HG03565 (cell line): ENCODE data around the gene CHMP4A.
"Not testable (repeated sequence)": the region's sequence is repeated elsewhere in the genome, so short reads cannot be mapped to it uniquely, and the experiment has no call there.

Source experiments
- ATAC-seq: cut with Tn5 transposase; IDR thresholded peaks from one replicate; pipeline ENCODE4 v1.9.1; 2021; ENCODE audit warnings: mild to moderate bottlenecking, moderate library complexity; ENCODE audit not compliant: unreplicated experiment

Gene CHMP4A

DNA sequence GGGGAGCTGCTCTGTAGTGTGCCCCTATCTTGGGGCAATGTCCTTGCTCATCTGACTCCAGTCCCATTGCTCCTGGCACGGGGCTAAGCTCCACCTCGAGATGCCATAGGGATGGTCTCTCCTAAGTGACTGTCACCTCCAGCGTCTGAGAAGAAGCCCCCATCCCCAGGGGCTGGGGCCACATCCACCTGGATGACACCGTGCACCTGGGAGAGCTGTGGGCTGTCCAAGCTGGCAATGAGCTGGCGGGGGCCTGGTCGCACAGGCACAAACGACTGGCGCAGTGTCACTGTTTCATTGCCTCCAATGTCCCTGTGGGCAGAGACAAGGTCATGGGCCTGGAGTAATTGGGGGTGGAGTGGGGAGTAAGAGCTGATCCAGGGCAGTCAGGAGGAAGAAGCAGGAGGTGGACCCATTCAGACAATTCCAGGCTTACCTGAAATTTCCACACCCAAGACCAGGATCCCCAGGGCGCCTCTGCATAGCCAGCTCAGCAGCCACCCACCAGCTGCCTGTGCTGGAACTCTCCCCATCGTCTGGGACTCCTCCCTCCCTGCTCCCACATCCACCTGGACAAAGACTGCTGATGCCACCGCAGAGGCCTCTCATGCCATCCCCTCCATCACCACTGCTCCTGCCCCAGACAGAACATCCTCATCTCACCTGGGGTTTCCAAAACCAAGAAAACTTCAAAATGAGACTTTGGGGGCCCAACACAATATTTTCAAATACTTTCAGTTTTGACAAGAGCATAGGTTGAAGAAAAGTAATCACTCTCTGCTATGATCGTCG lies 36.1 kb upstream of the CHMP4A start:
- no peak for ATAC-seq

GRCh38 chr14:24247422-24247821 lies 34.1 kb upstream of the CHMP4A start:
- no peak for ATAC-seq

GRCh38 chr14:24246765-24247212 lies 33.5 kb upstream of the CHMP4A start:
- ATAC-seq, result no peak

DNA sequence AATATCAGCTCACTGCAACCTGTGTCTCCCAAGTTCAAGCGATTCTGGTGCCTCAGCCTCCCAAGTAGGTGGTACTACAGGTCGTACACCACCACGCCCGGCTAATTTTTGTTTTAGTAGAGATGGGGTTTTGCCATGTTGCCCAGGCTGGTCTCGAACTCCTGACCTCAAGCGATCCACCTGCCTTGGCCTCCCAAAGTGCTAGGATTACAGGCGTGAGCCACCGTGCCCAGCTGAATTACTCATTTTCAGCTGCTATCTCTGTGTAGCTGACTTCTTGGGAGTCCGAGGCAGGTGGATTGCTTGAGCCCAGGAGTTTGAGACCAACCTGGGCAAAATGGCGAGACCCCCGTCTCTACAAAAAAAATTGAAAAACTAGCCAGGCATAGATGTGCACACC lies 32.1 kb upstream of the CHMP4A start:
- ATAC-seq, result not testable (repeated sequence)

DNA sequence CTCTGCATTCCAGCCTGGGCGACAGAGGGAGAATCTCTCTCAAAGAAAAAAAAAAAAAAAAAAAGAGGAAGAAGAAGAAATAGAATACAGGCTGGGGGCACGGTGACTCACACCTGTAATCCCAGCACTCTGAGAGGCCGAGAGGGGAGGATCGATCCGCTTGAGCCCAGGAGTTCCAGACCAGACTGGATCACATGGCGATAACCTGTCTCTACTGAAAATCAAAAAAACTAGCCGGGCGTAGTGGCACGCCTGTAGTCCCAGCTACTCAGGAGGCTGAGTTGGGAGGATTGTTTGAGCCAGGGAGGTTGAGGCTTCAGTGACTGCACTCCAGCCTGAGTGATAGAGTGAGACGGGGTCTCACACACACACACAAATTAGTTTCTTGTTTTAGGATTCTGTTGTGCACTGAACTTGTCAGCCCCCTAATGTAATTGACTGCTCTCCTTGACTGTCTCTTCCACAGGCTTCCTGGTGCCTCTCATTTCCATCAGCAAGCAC lies 30.1 kb upstream of the CHMP4A start:
- no peak for ATAC-seq

GRCh38 chr14:24241829-24242443 lies 28.6 kb upstream of the CHMP4A start:
- peak; percentile 64 for ATAC-seq

DNA sequence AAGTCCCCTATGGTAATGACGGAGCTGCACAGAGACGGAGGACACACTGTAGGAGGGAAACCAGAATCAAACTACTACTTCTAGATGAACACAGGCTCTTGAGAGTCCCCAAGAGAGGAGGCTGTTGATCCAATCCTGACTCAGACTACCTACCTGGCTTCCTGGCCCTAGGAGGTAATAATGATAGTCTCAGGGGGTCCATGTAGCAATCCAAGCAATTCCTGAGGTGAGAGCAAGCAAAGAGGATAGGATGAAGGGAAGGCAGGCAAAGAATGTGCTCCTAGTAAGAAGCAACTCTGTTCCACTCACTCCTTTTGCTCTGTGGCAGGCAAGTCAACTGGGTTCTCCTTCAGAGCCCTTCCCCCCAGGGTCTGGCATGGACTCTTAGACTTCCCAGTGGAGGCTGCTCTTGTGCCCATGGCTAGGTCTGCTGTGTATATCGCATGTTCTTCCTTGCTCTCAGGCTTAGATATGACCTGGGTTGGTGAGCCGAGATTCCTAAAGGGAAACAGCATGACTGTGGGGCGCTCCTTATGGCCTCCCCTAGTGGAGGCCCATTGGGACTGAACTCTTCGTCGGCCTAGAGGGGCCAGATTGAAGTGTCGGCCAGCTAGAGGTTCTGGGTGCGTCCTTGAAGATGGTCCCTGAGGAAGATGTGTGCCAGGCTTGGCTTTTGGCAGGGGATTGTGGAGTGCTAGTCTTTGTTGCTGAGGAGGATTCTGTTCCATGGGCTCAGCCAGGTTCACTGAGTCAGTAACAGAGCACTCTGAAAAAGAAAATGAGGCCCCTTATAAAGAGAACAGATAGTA lies 27.0 kb upstream of the CHMP4A start:
- ATAC-seq, result no peak

GRCh38 chr14:24238527-24239037 lies 25.3 kb upstream of the CHMP4A start:
- ATAC-seq, result no peak

DNA sequence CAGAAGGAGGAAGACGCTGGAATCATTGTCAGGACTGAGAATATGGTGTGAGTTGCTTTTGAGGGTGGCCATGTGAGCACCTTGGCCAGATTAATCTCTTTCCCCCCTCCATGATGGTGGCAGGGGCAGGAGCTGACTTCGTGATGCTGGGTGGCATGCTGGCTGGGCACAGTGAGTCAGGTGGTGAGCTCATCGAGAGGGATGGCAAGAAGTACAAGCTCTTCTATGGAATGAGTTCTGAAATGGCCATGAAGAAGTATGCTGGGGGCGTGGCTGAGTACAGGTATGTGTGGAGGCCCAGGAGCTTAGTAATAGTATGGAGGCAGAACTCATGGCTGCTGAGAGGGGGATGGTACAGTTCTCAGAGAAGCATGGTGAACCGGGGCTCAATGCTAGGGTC lies 24.8 kb upstream of the CHMP4A start:
- ATAC-seq, result no peak

DNA sequence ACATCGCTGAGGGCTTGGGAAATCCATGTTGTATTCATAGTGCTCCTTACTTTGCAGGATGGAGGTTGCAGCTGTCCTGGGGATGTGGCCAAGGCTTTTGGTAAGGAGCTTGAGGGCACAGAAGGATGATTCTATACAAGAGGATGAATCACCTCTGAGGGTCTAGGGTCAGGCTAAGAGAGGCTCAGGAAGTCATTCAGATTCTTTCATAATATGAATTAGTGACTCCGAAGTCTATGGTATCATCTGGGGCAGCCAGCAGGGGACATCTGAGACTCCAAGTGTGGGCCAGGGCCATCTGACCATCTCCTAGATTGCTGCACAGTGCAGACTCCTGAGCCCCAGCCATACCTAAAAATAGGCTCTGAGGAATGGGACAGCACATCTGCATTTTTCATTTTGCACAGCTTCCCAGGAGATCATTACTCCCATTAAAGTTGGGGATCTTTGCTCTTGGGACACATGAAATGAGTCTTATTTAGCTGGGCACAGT lies 24.2 kb upstream of the CHMP4A start:
- ATAC-seq, result no peak

DNA sequence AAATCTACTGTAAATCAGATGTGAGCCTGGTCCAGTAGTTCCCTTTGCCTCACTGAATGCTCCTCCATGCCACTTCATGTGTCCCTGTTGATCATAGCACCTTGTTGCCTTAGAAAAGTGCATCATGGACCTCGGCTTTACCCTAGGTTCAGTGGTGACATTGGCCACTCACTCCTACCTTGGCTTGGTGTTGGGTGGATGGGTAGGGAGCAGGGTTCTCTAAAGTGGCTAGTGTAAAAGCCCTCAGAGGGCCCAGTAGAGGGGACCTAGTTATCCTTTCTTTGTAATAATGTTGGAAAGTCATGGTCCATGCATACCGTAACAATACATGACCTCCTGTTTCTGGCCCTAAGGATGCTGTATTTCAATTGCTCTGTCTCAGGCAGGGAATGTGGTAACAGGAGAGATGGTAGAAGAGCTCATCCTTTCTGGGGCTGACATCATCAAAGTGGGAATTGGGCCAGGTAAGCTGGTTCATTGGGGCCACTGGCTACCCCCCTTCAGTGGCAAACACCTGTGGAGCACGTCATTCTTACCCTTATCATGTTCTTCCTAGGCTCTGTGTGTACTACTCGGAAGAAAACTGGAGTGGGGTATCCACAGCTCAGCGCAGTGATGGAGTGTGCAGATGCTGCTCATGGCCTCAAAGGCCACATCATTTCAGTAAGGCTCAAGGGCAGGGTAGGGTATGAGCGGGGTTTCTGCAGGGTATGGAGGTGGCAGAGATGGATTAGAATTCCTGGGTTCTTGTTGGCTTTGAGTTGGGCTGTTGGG lies 23.6 kb upstream of the CHMP4A start:
- no peak for ATAC-seq

- ATAC-seq, result no peak
These were observed 22.8 kb upstream of the CHMP4A start for GRCh38 chr14:24235804-24236688.

DNA sequence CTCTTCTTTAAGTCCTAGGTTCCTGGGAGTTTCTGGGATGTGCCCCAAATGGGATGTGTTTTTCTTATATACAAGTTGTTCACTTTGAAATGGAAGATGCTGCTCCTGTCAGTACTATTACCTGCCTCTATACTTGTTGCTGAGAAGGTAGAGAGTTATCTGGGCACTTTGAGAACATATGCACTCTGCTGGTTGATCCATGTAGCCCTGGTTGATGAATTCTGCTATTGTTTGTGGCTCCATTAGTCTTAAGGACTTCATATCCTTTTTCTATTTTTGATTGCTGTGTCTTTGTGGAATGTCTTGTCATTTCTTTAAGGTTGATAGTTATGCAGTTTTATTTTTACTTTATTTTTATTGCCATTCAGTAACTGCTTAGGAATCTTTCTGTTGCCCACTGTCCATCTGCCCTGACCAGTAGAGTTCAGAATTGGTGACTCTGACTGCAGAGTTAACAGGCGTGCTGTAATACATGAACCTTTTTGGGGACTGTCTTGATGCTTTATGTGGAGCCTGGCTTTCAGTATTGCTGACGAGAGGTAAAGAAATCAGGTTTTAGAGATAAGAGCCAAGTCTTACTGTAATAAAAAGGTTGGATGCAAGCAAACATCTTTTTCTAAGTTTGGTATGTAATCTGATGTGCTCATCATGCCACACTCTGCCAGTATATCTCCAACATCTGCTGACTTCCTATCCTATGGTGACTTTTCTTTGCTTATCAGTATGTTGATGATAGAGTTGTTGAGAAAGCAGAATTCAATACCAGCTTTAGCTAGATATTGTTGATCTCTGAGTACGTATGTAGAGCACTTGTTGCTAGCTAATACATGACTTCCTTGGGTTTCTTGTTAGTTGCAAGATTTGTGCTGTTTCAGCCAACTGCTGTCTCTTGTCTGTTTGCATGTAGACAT lies 21.1 kb upstream of the CHMP4A start:
- no peak for ATAC-seq

GRCh38 chr14:24233538-24233866 lies 20.2 kb upstream of the CHMP4A start:
- no peak for ATAC-seq

DNA sequence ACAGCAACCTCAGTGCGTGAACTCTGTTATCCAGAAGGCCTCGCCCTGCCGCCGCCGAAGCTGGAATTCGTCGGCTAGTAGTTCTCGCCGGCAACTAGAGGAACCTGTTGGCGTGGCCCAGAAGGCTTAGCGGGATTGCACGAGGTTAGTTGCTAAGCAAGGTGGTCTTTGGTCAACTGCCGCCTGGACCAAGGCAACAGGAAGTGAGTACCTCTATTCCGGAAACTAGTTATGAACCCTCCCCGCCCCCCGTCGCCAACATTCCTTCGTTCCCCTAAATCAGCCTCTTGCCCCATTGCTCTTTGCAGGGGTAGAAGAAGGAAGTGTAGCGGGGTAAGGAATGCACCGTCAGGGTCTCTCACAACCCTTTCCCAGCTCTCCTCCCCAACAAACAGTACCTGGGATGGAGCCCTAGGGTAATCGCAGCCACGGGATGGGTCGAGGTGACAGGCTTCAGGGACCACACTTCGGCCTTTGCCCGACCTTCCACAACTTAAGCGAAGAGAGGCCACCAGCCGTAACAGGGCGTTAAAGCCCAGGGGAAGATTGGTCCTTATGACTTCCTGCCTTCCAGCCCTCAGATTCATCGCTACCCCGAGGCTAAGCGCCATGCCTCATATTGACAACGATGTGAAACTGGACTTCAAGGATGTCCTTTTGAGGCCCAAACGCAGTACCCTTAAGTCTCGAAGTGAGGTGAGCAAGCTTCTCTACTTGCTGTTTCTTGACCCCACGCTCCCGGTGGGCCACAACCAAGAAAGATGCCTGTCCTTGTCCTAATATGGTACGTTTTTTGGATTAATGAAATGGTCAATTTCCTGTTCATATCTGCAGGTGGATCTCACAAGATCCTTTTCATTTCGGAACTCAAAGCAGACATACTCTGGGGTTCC lies 19.6 kb upstream of the CHMP4A start, which contains the start of gene GMPR2:
Gene GMPR2, plus strand, starts transcription at position 285 of the 893 bp plus-strand sequence. Its CDS starts 325 bp downstream, at position 610.
- peak; percentile 33 for ATAC-seq

- peak; percentile 54 for ATAC-seq
These were observed 18.9 kb upstream of the CHMP4A start, which contains the start of gene NEDD8 for GRCh38 chr14:24232121-24232644. TSS of gene NEDD8 (minus strand) at chr14:24232367. CDS start at chr14:24232267, 100 bp downstream.
